MM.1S (cell line): ENCODE data around the gene NEU4.

Experiments
- CTCF ChIP-seq: fragments of 300-600 bp; sonication (generic); IDR thresholded peaks from 2 replicates; pipeline ENCODE4 v1.5.1; 2016; ENCODE audit warnings: antibody characterized with exemption, low read length, mixed read lengths
- EZH2 ChIP-seq: fragments of 300-600 bp; sonication (generic); optimal IDR thresholded peaks from 2 replicates; pipeline ENCODE3; 2017; ENCODE audit warnings: low read depth, mild to moderate bottlenecking, antibody characterized with exemption, low read length, mixed read lengths
- EZH2phosphoT487 ChIP-seq: fragments of 300-600 bp; sonication (generic); IDR thresholded peaks from 2 replicates; pipeline ENCODE4 v1.6.1; 2018; ENCODE audit warnings: antibody characterized with exemption, low read length

- TF ChIP-seq CTCF (no peak), EZH2 (no peak), EZH2phosphoT487 (no peak)
These were observed 35.2 kb downstream of the NEU4 start for GRCh38 chr2:241844066-241844728.
